ENCODE data around the gene SMIM30.
"Not testable (repeated sequence)": the region's sequence is repeated elsewhere in the genome, so short reads cannot be mapped to it uniquely, and the experiment has no call there.

DNA sequence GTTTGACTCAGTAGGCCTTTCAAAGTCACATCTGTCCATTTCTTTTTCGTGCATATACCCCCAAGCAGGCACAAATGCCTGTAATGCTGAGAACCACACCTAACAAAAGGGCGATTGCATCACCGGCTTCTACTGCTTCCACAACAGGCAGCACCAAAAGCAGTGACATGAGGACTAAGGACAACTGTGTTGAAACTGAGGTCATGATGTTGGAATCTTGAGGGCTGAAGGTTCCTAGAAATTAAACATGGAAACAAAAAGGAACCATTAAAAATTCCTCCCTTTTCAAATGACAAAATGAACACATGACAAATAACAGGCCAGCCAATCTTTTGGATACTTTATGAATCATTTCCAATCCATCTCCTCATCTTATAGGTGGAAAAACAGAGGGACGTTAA, 980 bp downstream of the SMIM30 start:
- TF ChIP-seq, protein P1, sequence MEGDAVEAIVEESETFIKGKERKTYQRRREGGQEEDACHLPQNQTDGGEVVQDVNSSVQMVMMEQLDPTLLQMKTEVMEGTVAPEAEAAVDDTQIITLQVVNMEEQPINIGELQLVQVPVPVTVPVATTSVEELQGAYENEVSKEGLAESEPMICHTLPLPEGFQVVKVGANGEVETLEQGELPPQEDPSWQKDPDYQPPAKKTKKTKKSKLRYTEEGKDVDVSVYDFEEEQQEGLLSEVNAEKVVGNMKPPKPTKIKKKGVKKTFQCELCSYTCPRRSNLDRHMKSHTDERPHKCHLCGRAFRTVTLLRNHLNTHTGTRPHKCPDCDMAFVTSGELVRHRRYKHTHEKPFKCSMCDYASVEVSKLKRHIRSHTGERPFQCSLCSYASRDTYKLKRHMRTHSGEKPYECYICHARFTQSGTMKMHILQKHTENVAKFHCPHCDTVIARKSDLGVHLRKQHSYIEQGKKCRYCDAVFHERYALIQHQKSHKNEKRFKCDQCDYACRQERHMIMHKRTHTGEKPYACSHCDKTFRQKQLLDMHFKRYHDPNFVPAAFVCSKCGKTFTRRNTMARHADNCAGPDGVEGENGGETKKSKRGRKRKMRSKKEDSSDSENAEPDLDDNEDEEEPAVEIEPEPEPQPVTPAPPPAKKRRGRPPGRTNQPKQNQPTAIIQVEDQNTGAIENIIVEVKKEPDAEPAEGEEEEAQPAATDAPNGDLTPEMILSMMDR (IDR thresholded peaks at IDR 0.05 in 8 of 11, conservative IDR thresholded peaks at IDR 0.05 in 3 of 11) = not testable (repeated sequence)
- TF ChIP-seq POLR2A (IDR thresholded peaks at IDR 0.05) = not testable (repeated sequence)

Data from spleen (tissue), 7 donors.